ENCODE data around the gene TOM1L2.
A peak's percentile ranks its signal among the peaks of the same experiment; 100 is the strongest.
"Not testable (repeated sequence)": the region's sequence is repeated elsewhere in the genome, so short reads cannot be mapped to it uniquely, and the experiment has no call there.

TOM1L2 gene

GRCh38 chr17:17942846-17943245, 29.4 kb downstream of the TOM1L2 start:
- no peak for DNase-seq

GRCh38 chr17:17941015-17941414, 31.2 kb downstream of the TOM1L2 start:
- no peak for DNase-seq

GRCh38 chr17:17940441-17940911, 31.7 kb downstream of the TOM1L2 start:
- DNase-seq, result no peak

GRCh38 chr17:17939941-17940340, 32.3 kb downstream of the TOM1L2 start:
- DNase-seq, result not testable (repeated sequence)

DNA sequence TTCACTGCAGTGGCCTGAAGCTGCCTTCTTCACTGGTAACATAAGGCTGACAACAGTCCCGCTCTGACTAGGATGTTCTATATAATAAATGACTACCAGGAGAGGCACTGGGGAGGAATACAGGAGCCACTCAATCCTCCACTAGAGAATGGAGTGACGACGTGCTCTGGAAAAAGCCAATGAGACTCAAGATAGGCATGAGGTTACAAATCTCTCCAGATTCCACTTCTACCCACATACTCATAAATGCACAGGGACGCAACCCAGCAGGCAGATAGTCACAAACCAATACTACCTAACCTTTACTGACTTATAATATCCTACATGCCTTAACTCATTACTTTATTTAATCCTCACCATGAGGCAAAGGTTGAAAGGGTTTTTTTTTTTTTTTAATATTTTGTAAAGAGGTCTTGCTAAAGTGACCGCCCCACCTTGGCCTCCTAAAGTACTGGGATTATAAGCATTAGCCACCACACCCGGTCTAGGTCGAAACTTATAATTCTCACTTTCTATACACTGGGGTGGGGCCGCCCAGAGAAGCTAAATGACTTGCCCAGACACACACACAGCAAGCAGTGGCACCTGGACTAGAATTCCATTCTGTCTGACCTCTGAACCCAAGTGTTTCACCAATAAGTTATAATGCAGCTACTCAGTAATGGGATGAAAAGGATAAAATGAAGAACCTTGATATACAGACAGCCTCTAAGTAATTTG, 33.7 kb downstream of the TOM1L2 start:
- no peak for DNase-seq

GRCh38 chr17:17937958-17938357, 34.2 kb downstream of the TOM1L2 start:
- DNase-seq, result no peak

DNA sequence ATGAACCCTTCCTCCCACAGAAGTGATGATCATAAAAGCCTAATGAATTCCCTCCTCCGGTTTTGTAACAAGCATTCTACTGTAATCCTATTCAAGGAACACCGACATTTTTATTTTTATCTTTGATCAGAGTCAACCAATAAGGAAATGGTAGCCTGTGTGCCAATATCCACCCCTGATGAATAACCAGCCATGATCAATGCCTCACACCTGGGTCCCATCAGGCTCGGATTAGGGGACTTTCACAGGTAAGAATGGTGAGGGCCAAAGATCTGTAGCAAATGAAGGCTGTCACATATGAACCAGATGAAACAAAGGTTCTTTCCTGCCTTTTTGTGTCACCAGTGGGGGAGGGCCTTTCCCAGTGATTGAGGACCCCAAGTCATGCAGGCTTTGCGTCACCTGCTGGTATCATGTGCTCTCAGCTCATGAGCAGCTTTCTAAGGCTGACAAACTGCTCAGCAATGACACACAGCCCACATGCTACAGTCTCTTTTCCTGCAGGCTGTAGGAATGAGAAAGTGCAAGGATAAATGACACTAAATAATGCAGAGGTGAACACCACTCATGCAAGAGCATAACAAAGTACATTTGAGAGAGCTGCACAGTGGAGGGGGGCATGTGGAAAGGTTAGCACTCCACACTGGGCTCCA, 34.9 kb downstream of the TOM1L2 start:
- no peak for DNase-seq

DNA sequence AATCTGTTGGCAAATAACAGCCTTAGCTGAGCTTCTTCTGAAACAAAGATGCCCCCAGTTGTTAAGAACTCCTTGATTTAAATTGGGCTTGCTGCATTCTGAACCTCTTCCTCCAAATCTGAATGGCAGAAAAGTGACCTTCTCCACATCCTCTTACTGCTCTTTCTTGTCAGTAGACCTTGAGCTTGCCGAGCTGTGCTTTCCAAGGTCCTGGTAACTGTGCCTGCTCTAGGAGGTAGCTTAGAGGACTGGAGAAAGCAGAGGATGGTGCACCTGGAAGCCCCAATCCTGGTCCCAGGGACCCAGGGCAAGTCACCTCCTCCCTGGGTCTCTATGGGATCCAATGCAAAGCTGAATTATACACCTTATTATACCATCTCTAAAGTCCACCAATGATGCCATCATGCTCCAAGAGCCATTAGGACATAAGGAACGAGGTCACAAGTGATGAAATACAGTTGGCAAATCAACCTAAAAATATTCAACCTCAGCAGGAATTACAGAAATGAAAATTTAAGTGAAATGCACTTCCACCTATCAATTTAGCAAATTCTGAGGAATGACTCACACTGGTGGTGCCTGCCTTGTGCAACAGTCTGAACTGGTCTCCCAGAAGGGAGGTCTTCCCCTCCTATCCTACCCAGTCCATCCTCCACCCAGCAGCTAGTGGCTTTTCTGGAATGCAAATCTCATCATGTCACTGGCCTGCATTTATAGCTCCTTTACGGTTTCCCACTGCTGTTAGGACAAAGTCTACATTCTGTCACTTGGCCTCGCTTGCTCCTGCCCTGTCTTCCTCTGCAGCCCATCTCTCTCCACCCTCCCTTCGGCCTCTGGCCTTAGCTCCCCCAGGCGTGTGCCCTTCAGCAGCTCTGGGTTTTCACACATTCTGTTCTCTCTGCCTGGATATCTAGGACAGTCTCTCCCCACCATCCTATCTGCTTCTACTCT, 36.6 kb downstream of the TOM1L2 start:
- no peak for DNase-seq

GRCh38 chr17:17934806-17935205, 37.4 kb downstream of the TOM1L2 start:
- DNase-seq, result no peak

DNA sequence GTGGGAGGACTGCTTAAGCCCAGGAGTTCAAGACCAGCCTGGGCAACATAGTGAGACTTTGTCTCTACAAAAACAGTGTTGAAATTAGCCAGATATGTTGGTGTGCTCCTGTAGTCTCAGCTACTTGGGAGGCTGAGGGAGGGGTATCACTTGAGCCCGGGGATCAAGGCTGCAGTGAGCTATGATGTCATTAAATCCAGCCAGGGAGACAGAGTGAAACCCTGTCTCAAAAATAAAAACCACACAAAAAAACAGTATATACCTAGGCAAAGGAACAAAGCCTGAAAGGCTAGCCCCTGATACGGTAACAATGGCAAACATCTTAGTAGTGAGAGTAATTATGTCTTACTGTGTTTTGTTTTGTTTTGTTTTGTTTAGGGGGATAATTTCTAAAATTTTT, 38.0 kb downstream of the TOM1L2 start:
- DNase-seq, result no peak

DNA sequence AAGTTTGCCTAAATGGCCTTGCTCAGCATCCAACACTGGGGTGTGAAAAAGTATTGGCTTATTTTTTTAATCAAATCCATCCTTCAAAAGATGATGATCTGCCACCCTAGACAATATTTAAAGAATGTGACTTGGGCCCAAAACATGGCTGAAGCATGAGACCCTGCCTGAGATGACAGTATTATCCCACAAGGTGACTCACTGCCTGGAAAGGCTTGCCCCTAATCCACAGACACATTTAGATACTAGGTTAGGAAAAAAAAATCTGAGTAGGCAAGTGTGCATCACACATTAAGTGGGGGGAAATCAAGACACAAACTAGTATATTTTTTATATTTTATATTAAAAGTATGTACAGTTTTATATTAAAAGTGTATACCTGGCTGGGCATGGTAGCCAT, 38.4 kb downstream of the TOM1L2 start:
- DNase-seq, result no peak

GRCh38 chr17:17931159-17931558, 41.0 kb downstream of the TOM1L2 start:
- DNase-seq, result no peak

DNA sequence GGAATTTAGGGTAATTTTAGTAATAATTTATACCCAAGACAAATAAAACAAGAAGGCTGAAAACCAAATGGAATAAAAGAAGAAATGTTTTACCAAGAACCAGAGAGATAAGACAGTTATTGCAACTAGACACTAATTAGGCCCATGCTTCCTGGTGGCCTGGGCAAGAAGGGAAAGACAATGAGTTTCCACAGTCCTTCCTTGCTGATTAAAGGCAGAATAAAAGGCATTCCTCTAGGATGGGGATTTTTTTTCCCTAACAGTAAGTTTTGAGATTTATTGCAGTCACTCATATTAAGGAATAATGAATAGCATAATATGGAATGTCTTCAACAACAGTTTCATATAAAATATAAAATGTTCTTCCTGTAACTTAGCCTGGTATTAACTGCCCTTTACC, 41.5 kb downstream of the TOM1L2 start:
- DNase-seq, result no peak

DNA sequence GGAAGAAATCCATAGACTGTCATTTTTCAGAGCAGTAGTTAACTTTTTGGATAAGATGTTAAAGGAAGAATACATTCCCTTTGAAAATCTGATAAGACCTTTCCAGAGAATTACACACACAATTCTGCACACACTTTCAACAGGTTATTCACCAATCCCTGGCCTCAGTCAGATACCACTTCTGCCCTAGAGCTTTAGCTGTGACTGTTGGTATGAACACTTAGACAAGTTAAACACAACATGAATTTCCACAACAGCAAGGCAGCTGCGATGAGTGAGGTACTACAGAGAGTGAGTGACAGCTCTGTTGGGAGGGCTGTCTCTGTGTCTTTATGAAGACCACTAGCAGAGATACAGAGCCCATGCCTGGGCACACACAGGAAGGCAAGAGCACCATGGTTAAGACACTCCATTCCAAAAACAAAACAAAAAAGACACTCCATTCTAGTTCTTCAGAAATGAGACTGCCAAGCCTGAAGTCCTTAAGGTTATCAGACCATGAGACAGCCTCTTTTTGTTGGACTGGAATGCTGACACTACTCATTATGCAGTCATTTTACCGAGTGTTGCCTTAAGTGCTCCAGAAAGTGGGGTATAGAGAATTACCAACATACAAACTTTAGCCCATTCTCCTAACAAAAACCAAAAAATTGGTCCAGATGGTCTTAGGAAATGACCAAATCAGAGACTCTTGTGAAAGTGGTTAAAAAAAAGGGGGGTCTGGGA, 42.4 kb downstream of the TOM1L2 start:
- DNase-seq, result no peak

DNA sequence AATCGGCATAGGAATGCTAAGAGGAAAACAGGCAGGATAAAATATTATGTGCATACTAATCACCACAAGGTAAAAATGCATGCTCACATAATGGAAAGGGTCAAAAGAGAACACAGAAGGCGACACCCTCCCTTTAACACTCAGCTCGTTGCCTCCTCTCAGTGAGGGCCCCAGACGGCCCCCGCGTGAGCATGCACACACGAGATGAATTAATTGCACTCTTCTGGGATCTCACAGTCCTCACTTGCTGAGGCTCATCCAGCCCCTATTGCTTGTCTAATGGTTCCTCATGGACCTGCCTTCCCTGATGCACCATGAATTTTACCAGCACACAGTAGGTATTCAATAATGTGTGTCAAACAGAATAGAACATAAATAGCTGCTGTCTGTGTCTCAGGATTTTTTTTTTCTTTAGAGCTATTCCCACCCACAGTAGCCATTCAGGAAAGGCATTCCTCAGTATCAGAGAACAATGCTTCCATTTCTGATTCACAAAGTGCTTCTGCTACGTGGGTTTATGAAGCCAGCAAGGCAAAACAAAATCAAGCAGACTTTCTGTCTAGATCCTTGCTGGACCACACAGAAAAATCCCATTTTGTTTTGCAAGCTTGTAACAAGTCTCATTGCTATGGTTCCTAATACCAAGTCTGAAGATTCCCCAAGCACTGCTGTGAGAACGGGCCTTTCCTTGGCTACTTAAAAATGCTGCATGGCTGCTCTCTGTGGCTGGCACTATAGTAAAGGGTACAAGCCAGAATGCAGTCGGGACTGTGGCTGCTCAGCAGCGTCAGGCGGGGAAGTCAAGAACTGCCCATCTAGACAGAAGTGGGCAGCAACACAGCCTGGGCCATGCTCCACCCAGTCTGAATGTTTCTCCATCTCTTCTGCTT, 43.6 kb downstream of the TOM1L2 start:
- peak in 8 of 14 donors; percentile 38 to 70 (median 51) for DNase-seq

GRCh38 chr17:17926840-17927449, 45.3 kb downstream of the TOM1L2 start:
- peak in 1 of 14 donors; percentile 23 for DNase-seq

- no peak for DNase-seq
Observed at GRCh38 chr17:17926036-17926435, 46.2 kb downstream of the TOM1L2 start.

GRCh38 chr17:17924857-17925250, 47.3 kb downstream of the TOM1L2 start:
- DNase-seq, result no peak

DNA sequence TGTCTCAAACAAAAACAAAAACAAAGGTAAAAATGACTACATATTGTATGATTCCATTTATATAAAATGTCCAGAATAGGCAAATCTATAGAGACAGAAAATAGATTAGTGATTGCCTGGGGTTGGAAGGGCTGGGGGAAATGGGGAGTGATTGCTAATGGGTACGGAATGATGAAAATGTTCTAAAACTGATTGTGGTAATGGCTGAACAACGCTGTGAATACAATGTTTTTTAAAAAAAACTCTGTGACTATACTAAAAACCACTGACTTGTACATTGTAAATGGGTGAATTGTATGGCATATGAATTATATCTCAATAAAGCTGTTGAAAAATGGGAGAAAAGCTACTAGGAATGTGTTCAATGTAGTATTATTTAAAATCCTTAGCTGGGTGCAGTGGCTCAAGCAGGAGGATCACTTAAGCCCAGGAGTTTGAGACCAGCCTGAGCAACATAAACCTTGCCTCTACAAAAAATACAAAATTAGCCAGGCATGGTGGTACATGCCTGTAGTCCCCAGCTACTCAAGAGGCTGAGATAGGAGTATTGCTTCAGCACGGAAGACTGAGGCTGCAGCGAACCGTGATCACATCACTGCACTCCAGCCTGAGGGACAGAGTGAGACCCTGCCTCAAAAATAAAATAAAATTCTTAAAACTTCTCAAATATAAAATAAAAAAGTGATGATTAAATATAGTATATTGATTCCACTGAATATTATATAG, 47.9 kb downstream of the TOM1L2 start:
- no peak for DNase-seq

DNA sequence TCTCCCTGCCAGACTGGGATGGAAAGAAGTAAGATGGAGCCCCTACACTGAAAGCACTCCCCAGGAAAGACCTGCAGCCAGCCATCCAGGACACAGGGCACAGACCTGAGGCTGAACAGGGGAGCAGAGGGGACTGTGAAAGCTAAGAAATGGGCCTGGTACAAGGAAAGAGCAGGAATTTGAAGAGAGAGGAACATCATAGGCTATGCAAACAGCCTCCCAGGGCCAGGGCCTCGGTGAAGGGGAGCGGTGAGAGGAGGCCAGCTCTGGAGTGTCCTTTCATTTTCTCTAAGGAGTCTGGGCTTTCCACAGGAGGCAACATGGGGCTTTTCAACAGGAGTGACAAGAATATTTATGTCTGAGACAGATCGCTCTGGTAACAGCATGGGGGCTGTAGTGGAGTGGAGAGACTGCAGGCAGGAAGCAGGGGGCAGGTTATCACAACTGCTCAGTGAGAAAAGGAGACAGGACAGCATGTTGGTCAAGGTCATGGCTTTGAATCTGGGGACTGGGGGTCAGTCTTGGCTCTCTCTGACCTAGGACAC, 50.1 kb downstream of the TOM1L2 start:
- DNase-seq, result no peak

Measured in C1 segment of cervical spinal cord (tissue), 14 donors.